CD14-positive monocyte (primary cell): Measurements from ENCODE around the gene CDKAL1. TPM values are rescaled to one million over a fixed set of nuclear protein-coding genes. Genes with fewer than 3 reads are reported as not detected.
"Not testable (repeated sequence)": the region's sequence is repeated elsewhere in the genome, so short reads cannot be mapped to it uniquely, and the experiment has no call there.

Source experiments
- DNase-seq, 3 donors: peaks; one replicate each; pipeline ENCODE4 v3.0.0-alpha.2; 2011 to 2022
- H2AFZ ChIP-seq: 2 replicates; pipeline ENCODE4 v1.6.0; 2012; ENCODE audit warnings: mild to moderate bottlenecking, low read depth, low read length, inconsistent platforms; ENCODE audit not compliant: insufficient read depth, poor library complexity, severe bottlenecking
- H3K27ac ChIP-seq, 2 donors: 1 replicate in 1 of 2; 2 replicates in 1 of 2; pipeline ENCODE4 v1.5.1; 2012 to 2013; ENCODE audit warnings: low read length in 2 of 2, control low read depth in 1 of 2, inconsistent platforms in 1 of 2, low read depth in 1 of 2, mild to moderate bottlenecking in 1 of 2
- H3K27me3 ChIP-seq, 2 donors: one replicate each; pipeline versions ENCODE4 v1.6.0 to v1.6.1; 2011 to 2013; ENCODE audit warnings: low read length in 2 of 2; ENCODE audit not compliant: control insufficient read depth in 2 of 2, insufficient read depth in 2 of 2
- H3K36me3 ChIP-seq, 2 donors: replicated peaks in 1 of 2; 1 replicate in 1 of 2; 2 replicates in 1 of 2; pipeline versions ENCODE4 v1.5.1 to v1.6.1; 2012 to 2013; ENCODE audit warnings: low read length in 2 of 2, control low read depth in 1 of 2, inconsistent platforms in 1 of 2, mild to moderate bottlenecking in 1 of 2; ENCODE audit not compliant: insufficient read depth in 2 of 2, control insufficient read depth in 1 of 2
- H3K4me1 ChIP-seq, 2 donors: 1 replicate in 1 of 2; 2 replicates in 1 of 2; pipeline versions ENCODE4 v1.5.1 to v1.6.1; 2012 to 2013; ENCODE audit warnings: low read length in 2 of 2, control low read depth in 1 of 2, inconsistent platforms in 1 of 2, mild to moderate bottlenecking in 1 of 2, moderate library complexity in 1 of 2; ENCODE audit not compliant: insufficient read depth in 2 of 2, control insufficient read depth in 1 of 2
- H3K4me2 ChIP-seq: replicated peaks from 2 replicates; pipeline ENCODE3; 2012; ENCODE audit warnings: low read length, moderate library complexity, mild to moderate bottlenecking; ENCODE audit not compliant: poor library complexity, severe bottlenecking; ENCODE audit errors: extremely low read depth
- H3K4me3 ChIP-seq, 3 experiments: fragments of 200-600 bp in 1 of 3; sonication (generic) in 1 of 3; replicated peaks in 1 of 3; 1 replicate in 2 of 3; 2 replicates in 1 of 3; pipeline ENCODE4 v1.5.1; 2011 to 2013; ENCODE audit warnings: low read length in 3 of 3, mild to moderate bottlenecking in 3 of 3, control low read depth in 2 of 3, low read depth in 2 of 3, inconsistent platforms in 1 of 3, moderate library complexity in 1 of 3
- H3K79me2 ChIP-seq: 2 replicates; pipeline ENCODE4 v1.6.0; 2012; ENCODE audit warnings: mild to moderate bottlenecking, control low read depth, inconsistent platforms, low read length, moderate library complexity; ENCODE audit not compliant: insufficient read depth
- H3K9ac ChIP-seq: 2 replicates; pipeline ENCODE4 v1.6.0; 2017; ENCODE audit warnings: low read length, mild to moderate bottlenecking; ENCODE audit not compliant: insufficient read depth, poor library complexity, severe bottlenecking
- H3K9me3 ChIP-seq, 2 donors: replicated peaks in 1 of 2; 1 replicate in 1 of 2; 2 replicates in 1 of 2; pipeline versions ENCODE4 v1.5.1 to v1.6.1; 2012 to 2013; ENCODE audit warnings: low read length in 2 of 2, control low read depth in 1 of 2; ENCODE audit not compliant: control insufficient read depth in 1 of 2, insufficient read depth in 1 of 2
- H4K20me1 ChIP-seq: 2 replicates; pipeline ENCODE4 v1.6.0; 2012; ENCODE audit warnings: mild to moderate bottlenecking, low read length, control low read depth, moderate library complexity; ENCODE audit not compliant: insufficient read depth
- H3K27ac Mint-ChIP-seq, 7 donors: one replicate each; pipeline ENCODE4 v1.8.0; 2020; ENCODE audit warnings: mild to moderate bottlenecking in 7 of 7, mixed read lengths in 7 of 7, moderate library complexity in 6 of 7, inconsistent platforms in 2 of 7
- H3K27me3 Mint-ChIP-seq, 3 donors: one replicate each; pipeline ENCODE4 v1.8.0; 2021 to 2022; ENCODE audit warnings: low read depth in 3 of 3, mild to moderate bottlenecking in 3 of 3, mixed read lengths in 3 of 3, moderate library complexity in 3 of 3, inconsistent platforms in 1 of 3
- H3K36me3 Mint-ChIP-seq, 2 donors: one replicate each; pipeline ENCODE4 v1.8.0; 2020; ENCODE audit warnings: mixed read lengths in 2 of 2, inconsistent platforms in 1 of 2, mild to moderate bottlenecking in 1 of 2
- H3K4me1 Mint-ChIP-seq: one replicate; pipeline ENCODE4 v1.8.0; 2020; ENCODE audit warnings: mild to moderate bottlenecking, mixed read lengths
- H3K4me3 Mint-ChIP-seq, 2 donors: one replicate each; pipeline ENCODE4 v1.8.0; 2020; ENCODE audit warnings: mild to moderate bottlenecking in 2 of 2, mixed read lengths in 2 of 2, moderate library complexity in 1 of 2
- H3K9me3 Mint-ChIP-seq, 7 donors: one replicate each; pipeline ENCODE4 v1.8.0; 2020 to 2022; ENCODE audit warnings: mixed read lengths in 7 of 7, mild to moderate bottlenecking in 6 of 7, moderate library complexity in 6 of 7, inconsistent platforms in 2 of 7
- WGBS: methylation state at CpG from one replicate; pipeline ENCODE4 v1.1.5; 2013; ENCODE audit warnings: missing lambda C conversion rate; ENCODE audit not compliant: insufficient coverage; 5-methylcytosine and 5-hydroxymethylcytosine counted together
- intact Hi-C, 2 donors: fragments of 100-400 bp; cut with micrococcal nuclease; formaldehyde crosslinking; loops; one replicate each; pipeline versions ENCODE4 v1.15.0 to v1.15.1; 2023
- polyA plus RNA-seq, 3 donors: library from polyadenylated mRNA; depleted of rRNA in 1 of 3; unstranded in 2 of 3; stranded (reverse) in 1 of 3; fragments of 300-500 nt in 2 of 3; fragments of >200 nt in 1 of 3; fragmentation: Illumina TruSeq in 2 of 3; gene quantifications; 1 replicate in 2 of 3; 2 replicates in 1 of 3; pipeline ENCODE4 v1.2.3, GENCODE V29; 2012 to 2021
- TF ChIP-seq, protein P1 (sequence below): fragments of 200-600 bp; IDR thresholded peaks from one replicate; pipeline ENCODE4 v1.8.0; 2022; ENCODE audit warnings: antibody characterized with exemption, mild to moderate bottlenecking

CDKAL1 gene
- polyA plus RNA-seq, 3 donors, result 3.2 to 12.4 (median 8.3) TPM

DNA sequence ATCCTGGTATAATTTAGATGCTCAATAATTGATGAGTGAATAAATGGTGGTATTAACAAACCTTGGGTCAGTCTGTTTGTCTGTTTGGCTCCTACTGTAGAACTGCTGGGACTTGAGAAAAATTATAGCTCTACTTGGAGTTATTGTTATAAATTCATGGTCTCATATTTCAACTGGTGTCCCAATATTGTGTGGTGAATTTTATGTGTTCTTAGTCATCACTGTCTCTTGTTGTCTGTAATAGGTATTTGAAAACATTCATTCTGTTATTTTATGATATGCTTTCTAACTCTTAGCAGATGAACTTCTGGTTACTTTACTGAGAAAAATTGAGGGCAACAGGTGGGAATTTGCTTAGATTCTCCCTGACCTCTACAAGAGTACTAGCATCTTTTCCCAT is 221.4 kb downstream of the CDKAL1 start:
- Histone ChIP-seq H2AFZ (no peak overlapping the region), H3K9ac (no peak overlapping the region), H3K4me1 (no peaks in the 10 kb centered on the region), H3K27me3 (no peaks in the 10 kb centered on the region), H3K4me3 (no peak overlapping the region), H4K20me1 (no peaks in the 10 kb centered on the region), H3K4me2 (no peak overlapping the region), H3K79me2 (no peaks in the 10 kb centered on the region), H3K9me3 (peaks cover 0 to 10% of the 10 kb centered on the region in 2 donors), H3K27ac (no peak overlapping the region), H3K36me3 (no peaks in the 10 kb centered on the region)
- no peak overlapping the region for H3K27ac Mint-ChIP-seq
- TF ChIP-seq, protein P1, sequence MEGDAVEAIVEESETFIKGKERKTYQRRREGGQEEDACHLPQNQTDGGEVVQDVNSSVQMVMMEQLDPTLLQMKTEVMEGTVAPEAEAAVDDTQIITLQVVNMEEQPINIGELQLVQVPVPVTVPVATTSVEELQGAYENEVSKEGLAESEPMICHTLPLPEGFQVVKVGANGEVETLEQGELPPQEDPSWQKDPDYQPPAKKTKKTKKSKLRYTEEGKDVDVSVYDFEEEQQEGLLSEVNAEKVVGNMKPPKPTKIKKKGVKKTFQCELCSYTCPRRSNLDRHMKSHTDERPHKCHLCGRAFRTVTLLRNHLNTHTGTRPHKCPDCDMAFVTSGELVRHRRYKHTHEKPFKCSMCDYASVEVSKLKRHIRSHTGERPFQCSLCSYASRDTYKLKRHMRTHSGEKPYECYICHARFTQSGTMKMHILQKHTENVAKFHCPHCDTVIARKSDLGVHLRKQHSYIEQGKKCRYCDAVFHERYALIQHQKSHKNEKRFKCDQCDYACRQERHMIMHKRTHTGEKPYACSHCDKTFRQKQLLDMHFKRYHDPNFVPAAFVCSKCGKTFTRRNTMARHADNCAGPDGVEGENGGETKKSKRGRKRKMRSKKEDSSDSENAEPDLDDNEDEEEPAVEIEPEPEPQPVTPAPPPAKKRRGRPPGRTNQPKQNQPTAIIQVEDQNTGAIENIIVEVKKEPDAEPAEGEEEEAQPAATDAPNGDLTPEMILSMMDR, result no peak
- intact Hi-C loops, result no loop called here
- H3K4me1 Mint-ChIP-seq, result no peaks in the 10 kb centered on the region
- H3K36me3 Mint-ChIP-seq, result peaks cover 9 to 22% of the 10 kb centered on the region in 2 donors
- H3K4me3 Mint-ChIP-seq, result no peak overlapping the region
- peaks cover 0 to 2% (median 1%) of the 10 kb centered on the region in 3 donors for H3K27me3 Mint-ChIP-seq
- H3K9me3 Mint-ChIP-seq, result peaks cover 2 to 13% (median 7%) of the 10 kb centered on the region in 7 donors
- no peak for DNase-seq

DNA sequence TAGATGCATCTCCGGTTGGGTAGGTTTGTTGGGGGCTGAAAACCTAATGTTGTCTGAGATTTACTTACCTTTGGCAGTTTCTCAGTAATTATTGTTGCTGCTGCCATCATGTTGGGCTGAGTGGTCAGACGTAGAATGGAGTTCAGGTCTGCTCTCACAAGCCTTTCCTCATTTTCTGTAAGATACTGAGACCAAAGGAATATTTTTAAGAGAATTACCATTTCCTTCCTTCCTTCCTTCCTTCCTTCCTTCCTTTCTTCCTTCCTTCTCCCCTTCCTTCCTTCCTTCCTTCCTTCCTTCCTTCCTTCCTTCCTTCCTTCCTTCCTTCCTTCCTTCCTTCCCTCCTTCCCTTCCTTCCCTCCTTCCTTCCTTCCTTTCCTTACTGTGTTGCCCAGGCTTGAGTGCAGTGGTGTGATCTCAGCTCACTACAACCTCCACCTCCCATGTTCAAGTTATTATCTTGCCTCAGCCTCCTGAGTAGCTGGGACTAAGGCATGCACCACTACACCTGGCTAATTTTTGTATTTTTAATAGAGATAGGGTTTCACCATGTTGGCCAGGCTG is 222.4 kb downstream of the CDKAL1 start:
- H3K27ac ChIP-seq, H3K4me3 ChIP-seq, H3K4me1 ChIP-seq, H3K4me2 ChIP-seq, H3K27me3 ChIP-seq, H3K4me1 Mint-ChIP-seq, H3K4me3 Mint-ChIP-seq, H2AFZ ChIP-seq, H4K20me1 ChIP-seq, H3K9ac ChIP-seq, H3K36me3 ChIP-seq, intact Hi-C loops, H3K27me3 Mint-ChIP-seq, H3K79me2 ChIP-seq, DNase-seq: not testable (repeated sequence)
- Mint-ChIP-seq H3K27ac (peak overlapping the region in 1 of 7 donors; percentile 17), H3K36me3 (peaks cover 9 to 22% of the 10 kb centered on the region in 2 donors), H3K9me3 (peaks cover 2 to 13% (median 7%) of the 10 kb centered on the region in 7 donors)
- H3K9me3 ChIP-seq, result peaks cover 0 to 10% of the 10 kb centered on the region in 2 donors
- WGBS, result no CpG with 5 or more reads among the region's 2 CpGs
